Measurements from ENCODE around the gene TSFM.

TSFM gene

GRCh38 chr12:57846577-57847319, 64.2 kb downstream of the TSFM start, which contains the start of gene CTDSP2:
Gene CTDSP2, minus strand, starts transcription at chr12:57846729. Its CDS starts 294 bp downstream, at chr12:57846435.
- H3K27ac ChIP-seq = peak within 1 kb of the TSS; percentile 91
- no peak for TF ChIP-seq CTCF (IDR thresholded peaks at IDR 0.05)
- TF ChIP-seq ZFX (IDR thresholded peaks at IDR 0.05; ENCODE audit: borderline replicate concordance) = no peak

Measured in 22Rv1 (cell line).